HEK293 (cell line): ENCODE data around the gene EIF4E1B.

Experiments
- PRDM4 ChIP-seq: fragments of 450-650 bp; formaldehyde crosslinking; IDR thresholded peaks from 2 replicates; pipeline ENCODE4 v1.5.1; 2017; ENCODE audit warnings: missing biosample characterization, missing genetic modification characterization
- REST ChIP-seq: fragments of 450-650 bp; formaldehyde crosslinking; IDR thresholded peaks from 2 replicates; pipeline ENCODE4 v1.5.1; 2016; ENCODE audit warnings: missing biosample characterization, missing genetic modification characterization
- SALL2 ChIP-seq: fragments of 450-650 bp; formaldehyde crosslinking; IDR thresholded peaks from 2 replicates; pipeline ENCODE4 v1.5.0; 2017; ENCODE audit warnings: missing biosample characterization, mild to moderate bottlenecking, missing genetic modification characterization, borderline replicate concordance
- SP7 ChIP-seq: fragments of 450-650 bp; formaldehyde crosslinking; IDR thresholded peaks from 2 replicates; pipeline ENCODE4 v1.5.1; 2016; ENCODE audit warnings: missing biosample characterization, missing genetic modification characterization
- TCF7L2 ChIP-seq: IDR thresholded peaks from 2 replicates; pipeline ENCODE4 v1.6.1; 2011; ENCODE audit warnings: low read depth, mild to moderate bottlenecking, inconsistent platforms, low read length, moderate library complexity, borderline replicate concordance
- ZFHX2 ChIP-seq: fragments of 450-650 bp; formaldehyde crosslinking; conservative IDR thresholded peaks from 2 replicates; pipeline ENCODE4 v1.5.1; 2016; ENCODE audit warnings: missing biosample characterization, missing genetic modification characterization
- ZNF704 ChIP-seq: fragments of 450-650 bp; formaldehyde crosslinking; IDR thresholded peaks from 2 replicates; pipeline ENCODE4 v1.5.1; 2016; ENCODE audit warnings: missing biosample characterization, missing genetic modification characterization
- TF ChIP-seq, protein P1 (sequence below): fragments of 450-650 bp; formaldehyde crosslinking; IDR thresholded peaks from 2 replicates; pipeline ENCODE4 v1.5.1; 2016; ENCODE audit warnings: missing biosample characterization, missing genetic modification characterization

DNA sequence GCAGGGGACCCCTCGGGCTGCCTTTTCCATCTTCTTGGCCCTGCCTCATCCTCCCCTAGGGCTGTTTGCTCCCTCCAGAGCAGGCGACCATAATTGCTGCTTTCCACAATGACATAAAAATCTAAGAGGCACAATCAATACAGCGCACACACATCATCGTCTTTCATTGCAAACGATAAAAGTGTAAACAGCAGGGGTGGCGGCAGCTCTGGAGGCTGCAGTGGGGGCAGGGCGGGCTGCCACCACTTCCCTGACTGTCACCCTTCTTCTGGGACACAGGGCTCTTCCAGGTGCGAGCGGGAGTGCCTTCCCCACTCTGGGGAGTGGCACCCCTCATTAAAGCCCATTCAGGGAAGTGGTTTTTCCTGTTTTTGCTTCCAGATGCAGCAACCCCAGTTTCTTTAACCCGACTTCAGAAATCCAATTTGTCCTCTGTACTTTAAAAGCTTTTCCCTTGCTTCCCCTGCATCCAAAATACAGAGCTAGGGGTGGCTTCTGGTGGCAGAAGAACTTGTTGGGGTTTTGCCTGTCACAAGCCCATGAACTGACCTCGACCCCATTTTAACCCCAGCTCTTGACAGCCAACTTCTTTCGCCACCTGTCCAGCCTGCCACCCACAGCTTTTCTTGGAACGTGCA lies 62.5 kb downstream of the EIF4E1B start:
- TF ChIP-seq ZNF704 (tag by site-specific recombination) = no peak
- TF ChIP-seq, protein P1, sequence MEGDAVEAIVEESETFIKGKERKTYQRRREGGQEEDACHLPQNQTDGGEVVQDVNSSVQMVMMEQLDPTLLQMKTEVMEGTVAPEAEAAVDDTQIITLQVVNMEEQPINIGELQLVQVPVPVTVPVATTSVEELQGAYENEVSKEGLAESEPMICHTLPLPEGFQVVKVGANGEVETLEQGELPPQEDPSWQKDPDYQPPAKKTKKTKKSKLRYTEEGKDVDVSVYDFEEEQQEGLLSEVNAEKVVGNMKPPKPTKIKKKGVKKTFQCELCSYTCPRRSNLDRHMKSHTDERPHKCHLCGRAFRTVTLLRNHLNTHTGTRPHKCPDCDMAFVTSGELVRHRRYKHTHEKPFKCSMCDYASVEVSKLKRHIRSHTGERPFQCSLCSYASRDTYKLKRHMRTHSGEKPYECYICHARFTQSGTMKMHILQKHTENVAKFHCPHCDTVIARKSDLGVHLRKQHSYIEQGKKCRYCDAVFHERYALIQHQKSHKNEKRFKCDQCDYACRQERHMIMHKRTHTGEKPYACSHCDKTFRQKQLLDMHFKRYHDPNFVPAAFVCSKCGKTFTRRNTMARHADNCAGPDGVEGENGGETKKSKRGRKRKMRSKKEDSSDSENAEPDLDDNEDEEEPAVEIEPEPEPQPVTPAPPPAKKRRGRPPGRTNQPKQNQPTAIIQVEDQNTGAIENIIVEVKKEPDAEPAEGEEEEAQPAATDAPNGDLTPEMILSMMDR = no peak
- peak; percentile 83 for TF ChIP-seq PRDM4 (tag by site-specific recombination)
- peak; percentile 53; the same call in 1 of the 2 replicates for TF ChIP-seq TCF7L2
- TF ChIP-seq SALL2 = no peak
- 0 out of 2 replicates have a peak, but pooled peaks have one; percentile 92 for TF ChIP-seq ZFHX2 (tag by site-specific recombination)
- TF ChIP-seq REST (tag by site-specific recombination) = no peak
- peak; percentile 95 for TF ChIP-seq SP7 (tag by site-specific recombination)
